GM12875 (cell line): ENCODE measurements around the gene INVS.
"Not testable (repeated sequence)": the region's sequence is repeated elsewhere in the genome, so short reads cannot be mapped to it uniquely, and the experiment has no call there.

Source experiments
- H3K4me3 ChIP-seq: one replicate; pipeline ENCODE4 v1.5.1; 2011; ENCODE audit warnings: low read depth, low read length, control low read depth
- TF ChIP-seq, protein P1 (sequence below): IDR thresholded peaks from 2 replicates; pipeline ENCODE4 v1.5.1; 2011; ENCODE audit warnings: low read depth, mild to moderate bottlenecking, control low read depth, inconsistent platforms, low read length, moderate library complexity, borderline replicate concordance; ENCODE audit not compliant: insufficient read depth

Gene INVS

DNA sequence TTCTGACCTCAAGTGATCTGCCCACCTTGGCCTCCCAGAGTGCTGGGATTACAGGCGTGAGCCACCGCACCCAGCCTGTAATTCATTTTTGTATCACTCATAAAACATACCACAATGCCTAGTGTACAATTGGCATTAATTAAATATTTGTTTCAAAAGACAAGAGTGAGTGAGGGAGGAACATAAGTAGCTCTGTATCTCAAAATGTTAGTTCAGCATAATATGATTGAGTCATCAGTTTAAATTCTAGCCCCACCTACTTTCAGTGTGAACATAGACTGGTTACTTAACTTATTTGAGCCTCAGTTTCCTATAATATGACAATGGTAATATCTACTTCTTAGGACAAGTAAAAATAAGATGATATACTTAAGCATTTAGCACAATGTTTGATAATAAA is 26.9 kb downstream of the INVS start:
- TF ChIP-seq, protein P1, sequence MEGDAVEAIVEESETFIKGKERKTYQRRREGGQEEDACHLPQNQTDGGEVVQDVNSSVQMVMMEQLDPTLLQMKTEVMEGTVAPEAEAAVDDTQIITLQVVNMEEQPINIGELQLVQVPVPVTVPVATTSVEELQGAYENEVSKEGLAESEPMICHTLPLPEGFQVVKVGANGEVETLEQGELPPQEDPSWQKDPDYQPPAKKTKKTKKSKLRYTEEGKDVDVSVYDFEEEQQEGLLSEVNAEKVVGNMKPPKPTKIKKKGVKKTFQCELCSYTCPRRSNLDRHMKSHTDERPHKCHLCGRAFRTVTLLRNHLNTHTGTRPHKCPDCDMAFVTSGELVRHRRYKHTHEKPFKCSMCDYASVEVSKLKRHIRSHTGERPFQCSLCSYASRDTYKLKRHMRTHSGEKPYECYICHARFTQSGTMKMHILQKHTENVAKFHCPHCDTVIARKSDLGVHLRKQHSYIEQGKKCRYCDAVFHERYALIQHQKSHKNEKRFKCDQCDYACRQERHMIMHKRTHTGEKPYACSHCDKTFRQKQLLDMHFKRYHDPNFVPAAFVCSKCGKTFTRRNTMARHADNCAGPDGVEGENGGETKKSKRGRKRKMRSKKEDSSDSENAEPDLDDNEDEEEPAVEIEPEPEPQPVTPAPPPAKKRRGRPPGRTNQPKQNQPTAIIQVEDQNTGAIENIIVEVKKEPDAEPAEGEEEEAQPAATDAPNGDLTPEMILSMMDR: no peak

DNA sequence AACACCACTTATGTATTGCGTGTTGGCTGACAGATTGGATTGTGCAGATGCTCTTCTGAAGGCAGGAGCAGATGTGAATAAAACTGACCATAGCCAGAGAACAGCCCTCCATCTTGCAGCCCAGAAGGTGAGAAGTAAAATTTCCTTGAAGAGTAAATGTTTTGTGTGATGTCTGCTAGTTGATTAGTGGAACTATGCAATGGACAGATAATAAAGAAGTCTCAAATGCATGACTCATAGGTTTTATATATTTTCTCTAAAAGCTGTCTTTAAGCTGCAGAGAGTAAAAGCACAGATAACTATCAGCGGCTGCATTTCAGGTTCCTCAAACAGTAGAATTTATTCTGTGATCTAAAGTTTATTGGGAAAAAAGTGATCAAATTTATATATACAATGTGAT is 27.4 kb downstream of the INVS start:
- TF ChIP-seq, protein P1: no peak
- H3K4me3 ChIP-seq: no peak overlapping the region

More for the DNA sequence above, 26.9 kb downstream of the INVS start:
- H3K4me3 ChIP-seq: no peak overlapping the region

DNA sequence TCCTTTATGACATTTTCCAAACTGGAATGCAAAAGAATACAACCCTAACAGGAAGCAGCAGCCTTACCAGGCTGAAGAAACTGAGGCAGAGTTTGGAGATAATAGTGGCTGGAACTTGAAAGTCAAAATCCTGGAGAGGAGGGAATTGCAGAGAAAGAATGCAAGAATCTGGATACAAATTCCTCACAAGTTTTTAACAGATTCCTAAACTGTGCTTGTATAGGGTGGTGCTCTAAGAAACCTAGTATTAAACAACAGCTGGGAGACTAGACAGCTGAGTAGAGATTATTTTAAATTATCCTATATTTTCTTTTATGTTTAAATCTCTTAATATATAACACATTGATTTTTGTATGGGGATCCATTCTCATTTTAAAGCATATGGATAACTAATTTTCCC is 30.7 kb downstream of the INVS start:
- no peak overlapping the region for H3K4me3 ChIP-seq
- TF ChIP-seq, protein P1: no peak

DNA sequence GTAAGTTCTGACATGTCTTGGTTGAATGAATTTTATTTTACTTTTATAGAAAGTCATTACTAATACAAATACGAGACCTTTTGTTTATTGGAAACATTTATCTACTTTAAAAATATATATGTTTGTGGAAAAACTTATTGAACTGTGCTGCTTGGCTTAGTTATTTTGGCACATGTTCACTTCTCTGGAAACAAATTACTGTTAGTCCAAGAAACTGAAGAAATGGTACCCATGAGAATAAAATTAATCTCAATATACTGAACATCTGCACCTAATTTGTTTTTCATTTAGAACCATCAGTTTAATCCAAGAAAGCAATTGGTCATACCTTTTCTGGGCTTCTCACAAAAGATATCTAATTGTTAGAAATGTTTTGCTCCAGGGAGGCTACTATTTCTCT is 32.2 kb downstream of the INVS start:
- TF ChIP-seq, protein P1: no peak
- H3K4me3 ChIP-seq: no peak overlapping the region

DNA sequence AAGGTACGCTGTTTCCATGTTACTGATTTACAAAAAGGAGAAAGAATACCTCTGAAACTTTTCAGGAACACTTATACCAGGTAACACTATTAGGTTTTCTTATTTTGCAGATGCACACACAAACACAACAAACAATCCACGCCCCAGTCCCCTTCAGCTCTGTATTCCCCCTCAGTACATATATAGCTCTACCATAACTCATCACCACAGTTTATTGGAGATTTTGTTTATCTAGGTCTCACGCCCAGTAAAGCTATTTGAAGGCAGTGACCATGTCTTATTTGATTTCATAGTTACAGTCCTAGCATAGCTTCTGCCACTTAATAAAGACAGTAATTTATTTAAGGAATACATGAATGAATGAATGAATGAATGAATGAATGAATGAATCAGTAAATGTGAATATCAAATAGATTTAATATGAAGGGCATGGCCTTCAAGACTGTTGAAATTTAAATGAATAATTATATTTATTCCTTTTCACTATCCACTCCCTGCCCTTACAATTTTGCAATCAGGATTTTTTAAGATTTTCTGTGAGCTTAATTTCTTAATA is 32.9 kb downstream of the INVS start:
- TF ChIP-seq, protein P1: no peak
- H3K4me3 ChIP-seq: no peak overlapping the region

DNA sequence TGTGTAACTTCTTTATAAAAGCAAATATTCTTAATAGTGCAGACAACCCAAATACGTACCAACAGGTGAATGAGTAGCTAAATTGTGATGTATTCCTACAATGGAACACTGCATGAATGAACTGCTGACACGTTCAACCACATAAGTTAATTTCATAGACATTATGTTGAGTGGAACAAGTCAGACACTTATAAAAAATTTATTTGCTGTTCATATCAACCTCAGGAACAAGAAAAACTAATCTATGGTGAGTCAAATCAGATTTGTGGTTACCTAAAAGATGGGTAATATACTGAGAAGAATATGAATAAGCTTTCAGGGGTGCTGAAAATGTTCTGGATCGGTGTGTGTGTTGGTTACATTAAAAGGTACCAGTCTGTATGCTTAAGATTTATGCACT is 35.7 kb downstream of the INVS start:
- TF ChIP-seq, protein P1: no peak
- no peak overlapping the region for H3K4me3 ChIP-seq

DNA sequence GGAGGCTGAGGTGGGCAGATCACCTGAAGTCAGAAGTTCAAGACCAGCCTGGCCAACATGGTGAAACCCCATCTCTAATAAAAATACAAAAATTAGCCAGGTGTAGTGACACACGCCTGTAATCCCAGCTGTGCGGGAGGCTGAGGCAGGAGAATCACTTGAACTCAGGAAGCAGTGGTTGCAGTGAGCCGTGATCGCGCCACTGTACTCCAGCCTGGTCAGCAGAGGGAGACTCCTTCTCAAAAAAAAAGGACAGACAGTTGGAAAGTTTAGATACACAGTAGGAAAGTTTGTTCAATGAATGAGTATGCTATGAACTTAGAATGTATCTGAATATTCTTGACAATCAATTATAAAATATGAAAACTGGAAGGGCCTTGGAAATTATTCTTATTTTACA is 37.8 kb downstream of the INVS start:
- not testable (repeated sequence) for H3K4me3 ChIP-seq

DNA sequence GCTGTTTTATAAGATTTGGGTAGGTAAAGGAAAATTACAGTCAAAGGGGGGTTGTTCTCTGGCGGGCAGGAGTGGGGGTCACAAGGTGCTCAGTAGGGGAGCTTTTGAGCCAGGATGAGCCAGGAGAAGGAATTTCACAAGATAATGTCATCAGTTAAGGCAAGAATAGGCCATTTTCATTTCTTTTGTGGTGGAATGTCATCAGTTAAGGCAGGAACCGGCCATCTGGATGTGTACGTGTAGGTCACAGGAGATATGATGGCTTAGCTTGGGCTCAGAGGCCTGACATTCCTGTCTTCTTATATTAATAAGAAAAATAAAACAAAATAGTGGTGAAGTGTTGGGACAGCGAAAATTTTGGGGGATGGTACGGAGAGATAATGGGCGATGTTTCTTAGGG is 41.3 kb downstream of the INVS start:
- not testable (repeated sequence) for H3K4me3 ChIP-seq

DNA sequence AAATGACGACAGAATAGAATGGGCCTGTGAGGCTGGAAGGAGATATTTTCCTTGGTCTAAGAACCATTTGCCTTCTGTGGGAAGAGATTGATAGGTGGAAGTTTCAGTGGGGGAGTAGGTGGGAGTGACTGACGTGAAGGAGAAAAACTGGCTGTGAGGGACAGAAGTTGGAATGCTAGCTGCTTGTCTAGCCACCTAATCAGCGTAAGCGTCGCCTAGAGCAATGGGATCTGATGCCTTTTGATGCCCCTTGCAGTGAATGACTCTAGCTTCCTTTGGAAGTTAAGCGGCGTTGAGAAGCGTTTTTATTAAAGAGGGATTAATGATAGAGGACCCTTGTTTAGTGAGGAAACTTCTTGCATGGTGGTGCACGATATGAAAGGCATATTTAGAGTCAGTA is 42.8 kb downstream of the INVS start:
- not testable (repeated sequence) for H3K4me3 ChIP-seq

DNA sequence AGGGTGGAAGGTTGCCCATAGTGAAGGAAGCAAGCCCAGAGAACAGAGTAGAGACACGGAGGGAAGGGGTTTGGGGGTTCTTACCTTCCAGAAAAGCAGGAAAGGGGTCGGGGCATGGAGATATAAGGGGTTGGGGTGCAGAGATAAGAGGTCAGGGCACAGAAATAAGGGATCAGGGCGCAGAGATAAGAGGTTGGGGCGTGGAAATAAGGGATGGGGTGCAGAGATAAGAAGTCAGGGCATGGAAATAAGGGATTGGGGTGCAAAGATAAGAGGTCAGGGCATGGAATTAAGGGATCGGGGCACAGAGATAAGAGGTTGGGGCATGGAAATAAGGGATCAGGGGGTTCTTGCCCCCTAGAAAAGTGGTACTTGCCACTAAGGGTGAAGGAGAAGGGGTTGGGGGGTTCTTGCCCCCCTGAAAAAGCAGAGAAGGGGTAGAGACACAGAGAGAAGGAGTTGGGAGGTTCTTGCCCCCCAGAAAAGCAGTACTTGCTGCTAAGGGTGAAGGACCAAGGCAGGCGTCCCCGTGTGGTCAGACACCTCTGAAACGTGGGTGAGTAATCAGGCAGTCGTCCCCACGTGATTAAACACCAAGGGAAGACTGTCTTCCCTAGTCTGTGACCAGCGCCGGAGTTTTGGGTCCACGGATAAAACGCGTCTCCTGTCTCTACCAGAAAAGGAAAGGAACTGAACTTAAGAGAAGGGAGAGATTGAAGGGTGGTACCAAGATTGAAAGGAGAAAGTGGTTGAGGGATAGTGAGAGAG is 46.3 kb downstream of the INVS start:
- H3K4me3 ChIP-seq: not testable (repeated sequence)

DNA sequence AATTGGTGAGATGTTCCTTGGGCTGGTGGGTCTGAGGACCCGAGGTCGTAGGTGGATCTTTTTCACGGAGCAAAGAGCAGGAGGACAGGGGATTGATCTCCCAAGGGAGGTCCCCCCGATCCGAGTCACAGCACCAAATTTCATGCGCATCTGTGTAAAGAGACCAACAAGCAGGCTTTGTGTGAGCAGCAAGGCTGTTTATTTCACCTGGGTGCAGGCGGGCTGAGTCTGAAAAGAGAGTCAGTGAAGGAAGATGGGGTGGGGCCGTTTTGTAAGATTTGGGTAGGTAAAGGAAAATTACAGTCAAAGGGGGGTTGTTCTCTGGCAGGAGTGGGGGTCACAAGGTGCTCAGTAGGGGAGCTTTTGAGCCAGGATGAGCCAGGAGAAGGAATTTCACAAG is 46.9 kb downstream of the INVS start:
- not testable (repeated sequence) for H3K4me3 ChIP-seq
